PC-3 (cell line): Measurements from ENCODE around the gene DDIT4L. TPM values are rescaled to one million over a fixed set of nuclear protein-coding genes. Genes with fewer than 3 reads are reported as not detected.

ENCODE experiments used
- ATAC-seq: fragments of 200-7000 bp; cut with Tn5 transposase; 2 replicates; pipeline ENCODE4 v1.9.1; 2020; ENCODE audit warnings: mild to moderate bottlenecking, moderate library complexity
- BruUV-seq: library from RNA; stranded (reverse); fragments of 400-500 nt; replicated peaks from 2 replicates; lab custom pipeline; 2021; lab: Mats Ljungman, UMichigan
- CTCF ChIA-PET: fragments of 300-600 bp; sonication (Branson Sonifier 250); formaldehyde crosslinking; loops from one replicate; lab custom pipeline; 2022; ENCODE audit warnings: antibody characterized with exemption; lab: Charles Lee
- POLR2A ChIA-PET: fragments of 300-600 bp; sonication (Branson Sonifier 250); formaldehyde crosslinking; loops from one replicate; lab custom pipeline; 2022; ENCODE audit warnings: antibody characterized with exemption; ENCODE audit not compliant: unreplicated experiment; lab: Charles Lee
- DNase-seq: peaks from one replicate; pipeline ENCODE4 v3.0.0-alpha.2; 2015
- H2AFZ ChIP-seq: fragments of 300-600 bp; sonication (generic); 2 replicates; pipeline ENCODE4 v1.6.0; 2016; ENCODE audit warnings: antibody characterized with exemption, low read length
- H3F3A ChIP-seq: fragments of 300-600 bp; sonication (generic); one replicate; pipeline ENCODE4 v1.6.0; 2017; ENCODE audit warnings: antibody characterized with exemption, low read length, control low read depth, mild to moderate bottlenecking; ENCODE audit not compliant: unreplicated experiment
- H3K27ac ChIP-seq: fragments of 300-600 bp; sonication (generic); 2 replicates; pipeline ENCODE4 v1.5.1; 2016; ENCODE audit warnings: mild to moderate bottlenecking, low read length
- H3K27me3 ChIP-seq: fragments of 300-600 bp; sonication (generic); 2 replicates; pipeline ENCODE4 v1.6.1; 2016; ENCODE audit warnings: low read length, mixed read lengths
- H3K36me3 ChIP-seq: fragments of 300-600 bp; sonication (generic); 2 replicates; pipeline ENCODE4 v1.6.1; 2016; ENCODE audit warnings: low read depth, mixed run types, low read length, mixed read lengths
- H3K4me1 ChIP-seq: fragments of 300-600 bp; sonication (generic); 2 replicates; pipeline ENCODE4 v1.5.1; 2016; ENCODE audit warnings: low read length; ENCODE audit not compliant: insufficient read depth
- H3K4me2 ChIP-seq: fragments of 300-600 bp; sonication (generic); 2 replicates; pipeline ENCODE4 v1.6.0; 2016; ENCODE audit warnings: low read length
- H3K4me3 ChIP-seq: fragments of 300-600 bp; sonication (generic); 2 replicates; pipeline ENCODE4 v1.5.1; 2016; ENCODE audit warnings: mild to moderate bottlenecking, low read length, mixed read lengths
- H3K79me2 ChIP-seq: fragments of 300-600 bp; sonication (generic); 2 replicates; pipeline ENCODE4 v1.6.1; 2017; ENCODE audit warnings: low read length, mixed read lengths
- H3K9ac ChIP-seq: fragments of 300-600 bp; sonication (generic); 2 replicates; pipeline ENCODE4 v1.6.0; 2016; ENCODE audit warnings: mild to moderate bottlenecking, low read length
- H3K9me2 ChIP-seq: fragments of 300-600 bp; sonication (generic); replicated peaks from 2 replicates; pipeline ENCODE4 v1.6.1; 2016; ENCODE audit warnings: mixed run types, low read length, mixed read lengths
- H3K9me3 ChIP-seq: fragments of 300-600 bp; sonication (generic); 2 replicates; pipeline ENCODE4 v1.6.1; 2016; ENCODE audit warnings: low read length, mixed read lengths
- H4K20me1 ChIP-seq: fragments of 300-600 bp; sonication (generic); 2 replicates; pipeline ENCODE4 v1.6.1; 2016; ENCODE audit warnings: low read length, mixed read lengths
- CTCF ChIP-seq: fragments of 300-600 bp; sonication (generic); conservative IDR thresholded peaks from 2 replicates; pipeline ENCODE4 v1.5.1; 2017; ENCODE audit warnings: antibody characterized with exemption, low read depth, mild to moderate bottlenecking, low read length
- EZH2 ChIP-seq: fragments of 300-600 bp; sonication (generic); IDR thresholded peaks from one replicate; pipeline ENCODE4 v1.6.1; 2017; ENCODE audit warnings: antibody characterized with exemption, mild to moderate bottlenecking, low read length; ENCODE audit not compliant: unreplicated experiment
- EZH2phosphoT487 ChIP-seq: fragments of 300-600 bp; sonication (generic); IDR thresholded peaks from 2 replicates; pipeline ENCODE4 v1.6.1; 2018; ENCODE audit warnings: mild to moderate bottlenecking, antibody characterized with exemption, low read length, borderline replicate concordance
- intact Hi-C: fragments of 100-400 bp; cut with micrococcal nuclease; formaldehyde crosslinking; loops from 2 replicates; pipeline ENCODE4 v1.9.0; 2023
- total RNA-seq: library from RNA; depleted of rRNA; stranded (reverse); fragments of >200 nt; gene quantifications from 2 replicates; pipeline ENCODE4 v1.2.3, GENCODE V29; 2014

DDIT4L gene
- total RNA-seq, 1 experiment from 2014 or later: not detected

DNA sequence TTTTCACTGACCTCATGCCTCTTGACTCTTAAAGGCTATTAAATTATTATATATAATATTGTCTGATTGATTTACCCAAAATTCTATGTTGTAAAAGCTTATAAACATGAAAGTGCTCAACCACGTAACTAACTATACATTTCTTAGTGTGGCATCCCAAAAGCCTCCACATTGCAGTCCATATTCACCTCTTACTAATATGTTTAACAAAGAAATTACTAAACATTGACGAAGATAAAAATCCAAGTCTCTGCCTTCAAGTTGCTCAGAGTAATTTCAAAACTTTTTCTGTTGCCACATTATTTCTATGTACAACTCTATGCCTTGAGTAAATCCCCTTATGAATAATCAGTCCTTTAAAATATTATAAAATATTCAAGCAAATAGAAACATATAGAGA, 14.4 kb downstream of the DDIT4L start:
- POLR2A ChIA-PET: no interaction called here
- Histone ChIP-seq H3K9me2 (no peaks in the 10 kb centered on the region), H3K27me3 (no peaks in the 10 kb centered on the region), H2AFZ (no peak overlapping the region), H3K9ac (no peak overlapping the region), H3K4me3 (no peak overlapping the region), H3K79me2 (no peaks in the 10 kb centered on the region), H3K4me1 (peaks cover 5% of the 10 kb centered on the region; the same call in 1 of the 2 replicates), H4K20me1 (no peaks in the 10 kb centered on the region), H3K27ac (no peak overlapping the region), H3K9me3 (no peaks in the 10 kb centered on the region), H3F3A (no peaks in the 10 kb centered on the region), H3K4me2 (no peak overlapping the region), H3K36me3 (no peaks in the 10 kb centered on the region)
- TF ChIP-seq EZH2phosphoT487: no peak
- no peak for TF ChIP-seq CTCF
- TF ChIP-seq EZH2: no peak
- DNase-seq (no peak), ATAC-seq (no peak)
- CTCF ChIA-PET: no interaction called here
- BruUV-seq: no TSS peak
- intact Hi-C loops: no loop called here

- POLR2A ChIA-PET: no interaction called here
Observed at GRCh38 chr4:100174985-100175383, 15.3 kb downstream of the DDIT4L start.

More at GRCh38 chr4:100174985-100175383, 15.3 kb downstream of the DDIT4L start:
- Histone ChIP-seq H3K9ac (no peak overlapping the region), H3K9me3 (no peaks in the 10 kb centered on the region), H3K9me2 (no peaks in the 10 kb centered on the region), H3K4me3 (no peak overlapping the region), H3K4me1 (peaks cover 5% of the 10 kb centered on the region; the same call in 1 of the 2 replicates), H3K4me2 (no peak overlapping the region), H3K27ac (no peak overlapping the region), H3K36me3 (no peaks in the 10 kb centered on the region), H3F3A (no peaks in the 10 kb centered on the region), H3K27me3 (no peaks in the 10 kb centered on the region), H3K79me2 (no peaks in the 10 kb centered on the region), H2AFZ (no peak overlapping the region), H4K20me1 (no peaks in the 10 kb centered on the region)
- ATAC-seq: no peak
- intact Hi-C loops: no loop called here
- CTCF ChIA-PET: no interaction called here
- TF ChIP-seq EZH2phosphoT487: no peak
- no peak for TF ChIP-seq EZH2
- TF ChIP-seq CTCF: no peak
- DNase-seq: no peak
- no TSS peak for BruUV-seq
